SU-DHL-6 (cell line): ENCODE results near the gene SURF6.

ENCODE experiments used
- H2AFZ ChIP-seq: fragments of 200-600 bp; sonication (generic); 2 replicates; pipeline ENCODE4 v1.6.1; 2014; ENCODE audit warnings: low read depth, mild to moderate bottlenecking, moderate library complexity, mixed read lengths, antibody characterized with exemption, low read length; ENCODE audit not compliant: severe bottlenecking
- H3F3A ChIP-seq: fragments of 200-600 bp; shearing (Covaris generic); 2 replicates; pipeline ENCODE4 v1.6.0; 2016; ENCODE audit warnings: antibody characterized with exemption, mild to moderate bottlenecking; ENCODE audit not compliant: insufficient read depth
- H3K27ac ChIP-seq: fragments of 200-600 bp; sonication (generic); 2 replicates; pipeline ENCODE4 v1.5.1; 2016; ENCODE audit warnings: low read depth, mild to moderate bottlenecking, low read length, moderate library complexity, mixed read lengths
- H3K27me3 ChIP-seq: fragments of 200-600 bp; sonication (generic), shearing (Covaris generic); 2 replicates; pipeline ENCODE4 v1.6.0; 2014; ENCODE audit warnings: mild to moderate bottlenecking, low read length
- H3K36me3 ChIP-seq: fragments of 200-600 bp; sonication (generic); 2 replicates; pipeline ENCODE4 v1.6.1; 2014; ENCODE audit warnings: mild to moderate bottlenecking, low read length, mixed read lengths
- H3K4me2 ChIP-seq: fragments of 300-600, 200-600 bp; shearing (Covaris generic), sonication (generic); 2 replicates; pipeline ENCODE4 v1.6.0; 2014; ENCODE audit warnings: low read length, low read depth, mild to moderate bottlenecking; ENCODE audit not compliant: poor library complexity, severe bottlenecking
- H3K4me3 ChIP-seq: fragments of 200-600 bp; sonication (generic); 2 replicates; pipeline ENCODE4 v1.5.1; 2014; ENCODE audit warnings: antibody characterized with exemption, low read length, mild to moderate bottlenecking, mixed read lengths; ENCODE audit not compliant: insufficient read depth, poor library complexity, severe bottlenecking
- H3K79me2 ChIP-seq: fragments of 200-600 bp; sonication (generic); 2 replicates; pipeline ENCODE4 v1.6.1; 2014; ENCODE audit warnings: mild to moderate bottlenecking, low read length, moderate library complexity; ENCODE audit not compliant: insufficient read depth
- H3K9ac ChIP-seq: fragments of 200-600 bp; sonication (generic); 2 replicates; pipeline ENCODE4 v1.7.0; 2014; ENCODE audit warnings: mild to moderate bottlenecking, low read length
- H3K9me2 ChIP-seq: fragments of 200-600 bp; sonication (generic); replicated peaks from 2 replicates; pipeline ENCODE4 v1.6.1; 2014; ENCODE audit warnings: low read length; ENCODE audit not compliant: insufficient read depth
- H3K9me3 ChIP-seq: fragments of 200-600 bp; sonication (generic); 2 replicates; pipeline ENCODE4 v1.6.1; 2014; ENCODE audit warnings: low read length, mixed read lengths; ENCODE audit not compliant: insufficient read depth
- H4K20me1 ChIP-seq: fragments of 200-600 bp; sonication (generic); 2 replicates; pipeline ENCODE4 v1.6.1; 2014; ENCODE audit warnings: low read depth, mild to moderate bottlenecking, antibody characterized with exemption, low read length, moderate library complexity, mixed read lengths
- CTCF ChIP-seq: fragments of 200-600 bp; sonication (generic); IDR thresholded peaks from one replicate; pipeline ENCODE4 v1.5.1; 2017; ENCODE audit warnings: antibody characterized with exemption, mild to moderate bottlenecking, low read length, moderate library complexity; ENCODE audit not compliant: insufficient read depth, poor library complexity, severe bottlenecking
- EZH2phosphoT487 ChIP-seq: fragments of 200-600 bp; sonication (generic), shearing (Covaris generic); conservative IDR thresholded peaks from 2 replicates; pipeline ENCODE4 v1.6.1; 2018; ENCODE audit warnings: mild to moderate bottlenecking, antibody characterized with exemption, low read length, moderate library complexity, mixed read lengths

The SURF6 gene

GRCh38 chr9:133290751-133291302, 45.2 kb downstream of the SURF6 start:
- H3K9me2 ChIP-seq = no peaks in the 10 kb centered on the region
- TF ChIP-seq CTCF = no peak
- TF ChIP-seq EZH2phosphoT487 = no peak
- no peak overlapping the region for H3K9ac ChIP-seq
- H4K20me1 ChIP-seq = no peaks in the 10 kb centered on the region
- H3K36me3 ChIP-seq = no peaks in the 10 kb centered on the region
- no peaks in the 10 kb centered on the region for H3F3A ChIP-seq
- no peaks in the 10 kb centered on the region for H3K27me3 ChIP-seq
- peaks cover 36% of the 10 kb centered on the region; the same call in 1 of the 2 replicates for H3K9me3 ChIP-seq
- H3K4me3 ChIP-seq = no peak overlapping the region
- H3K79me2 ChIP-seq = no peaks in the 10 kb centered on the region
- H2AFZ ChIP-seq = no peak overlapping the region
- no peak overlapping the region for H3K4me2 ChIP-seq
- H3K27ac ChIP-seq = no peak overlapping the region

GRCh38 chr9:133286523-133286922, 49.5 kb downstream of the SURF6 start:
- Histone ChIP-seq H3K4me3 (no peak overlapping the region), H3K27ac (no peak overlapping the region), H4K20me1 (no peaks in the 10 kb centered on the region), H2AFZ (no peak overlapping the region), H3K9ac (no peak overlapping the region), H3K27me3 (no peaks in the 10 kb centered on the region), H3K79me2 (no peaks in the 10 kb centered on the region), H3F3A (no peaks in the 10 kb centered on the region), H3K36me3 (no peaks in the 10 kb centered on the region), H3K9me2 (no peaks in the 10 kb centered on the region), H3K4me2 (no peak overlapping the region), H3K9me3 (peaks cover 25% of the 10 kb centered on the region; the same call in 1 of the 2 replicates)
- no peak for TF ChIP-seq CTCF
- TF ChIP-seq EZH2phosphoT487 = no peak

GRCh38 chr9:133285252-133285775, 50.7 kb downstream of the SURF6 start:
- H4K20me1 ChIP-seq = no peaks in the 10 kb centered on the region
- no peaks in the 10 kb centered on the region for H3K36me3 ChIP-seq
- no peak overlapping the region for H3K4me2 ChIP-seq
- H3K9me2 ChIP-seq = no peaks in the 10 kb centered on the region
- H3K27me3 ChIP-seq = no peaks in the 10 kb centered on the region
- H3K4me3 ChIP-seq = no peak overlapping the region
- H3K27ac ChIP-seq = no peak overlapping the region
- H3K79me2 ChIP-seq = no peaks in the 10 kb centered on the region
- no peak overlapping the region for H3K9ac ChIP-seq
- no peaks in the 10 kb centered on the region for H3F3A ChIP-seq
- H3K9me3 ChIP-seq = peaks cover 13% of the 10 kb centered on the region; the same call in 1 of the 2 replicates
- no peak for TF ChIP-seq CTCF
- TF ChIP-seq EZH2phosphoT487 = no peak
- no peak overlapping the region for H2AFZ ChIP-seq
